WTC11 (cell line): ENCODE results near the gene MACF1. TPM values are rescaled to one million over a fixed set of nuclear protein-coding genes. Genes with fewer than 3 reads are reported as not detected.

ENCODE experiments used
- ATAC-seq: fragments of 200-7000 bp; cut with Tn5 transposase; 2 replicates; pipeline ENCODE4 v1.10.0; 2021; ENCODE audit warnings: mild to moderate bottlenecking, moderate library complexity
- CTCF ChIA-PET: fragments of 300-600 bp; sonication (Branson Sonifier 250); formaldehyde crosslinking; loops from one replicate; lab custom pipeline; 2021; ENCODE audit warnings: antibody characterized with exemption; lab: Charles Lee
- POLR2A ChIA-PET: fragments of 350-600 bp; sonication (Branson Sonifier 250); formaldehyde crosslinking; loops from one replicate; lab custom pipeline; 2021; ENCODE audit warnings: antibody characterized with exemption; lab: Charles Lee
- DNase-seq: peaks from one replicate; pipeline ENCODE4 v3.0.0; 2021; ENCODE audit warnings: low spot score
- H3K27ac Mint-ChIP-seq: 2 replicates; pipeline ENCODE4 v1.8.0; 2021; ENCODE audit warnings: mixed read lengths
- H3K27me3 Mint-ChIP-seq: 2 replicates; pipeline ENCODE4 v1.8.0; 2021; ENCODE audit warnings: low read depth, mild to moderate bottlenecking, moderate library complexity, mixed read lengths
- H3K36me3 Mint-ChIP-seq: 2 replicates; pipeline ENCODE4 v1.8.0; 2021; ENCODE audit warnings: mixed read lengths
- H3K4me1 Mint-ChIP-seq: 2 replicates; pipeline ENCODE4 v1.8.0; 2022; ENCODE audit warnings: mixed read lengths
- H3K4me3 Mint-ChIP-seq: 2 replicates; pipeline ENCODE4 v1.8.0; 2021; ENCODE audit warnings: mild to moderate bottlenecking, moderate library complexity, mixed read lengths
- H3K9me3 Mint-ChIP-seq: 2 replicates; pipeline ENCODE4 v1.8.0; 2021; ENCODE audit warnings: mixed read lengths
- CREM ChIP-seq: sonication (generic); formaldehyde crosslinking; IDR thresholded peaks from 2 replicates; pipeline ENCODE4 v1.8.1; 2022; ENCODE audit warnings: mild to moderate bottlenecking, missing genetic modification reagents, moderate library complexity
- CTCF ChIP-seq: fragments of 200-600 bp; IDR thresholded peaks from 2 replicates; pipeline ENCODE4 v1.8.0; 2022; ENCODE audit warnings: antibody characterized with exemption
- EMX1 ChIP-seq: fragments of 250-450 bp; sonication (Bioruptor Pico); IDR thresholded peaks from 2 replicates; pipeline ENCODE4 v1.8.0; 2021; ENCODE audit warnings: mild to moderate bottlenecking
- FOXJ3 ChIP-seq: sonication (generic); formaldehyde crosslinking; IDR thresholded peaks from 2 replicates; pipeline ENCODE4 v1.9.0; 2021; ENCODE audit warnings: missing genetic modification reagents, mild to moderate bottlenecking, borderline replicate concordance
- FOXP1 ChIP-seq: sonication (generic); formaldehyde crosslinking; IDR thresholded peaks from 2 replicates; pipeline ENCODE4 v1.8.0; 2022; ENCODE audit warnings: missing genetic modification reagents, mild to moderate bottlenecking, moderate library complexity, borderline replicate concordance
- GABPB1 ChIP-seq: sonication (generic); formaldehyde crosslinking; IDR thresholded peaks from 2 replicates; pipeline ENCODE4 v1.8.1; 2023; ENCODE audit warnings: mild to moderate bottlenecking, missing genetic modification reagents
- GRHL2 ChIP-seq: fragments of 250-450 bp; sonication (Bioruptor Pico); IDR thresholded peaks from 2 replicates; pipeline ENCODE4 v1.8.0; 2022; ENCODE audit warnings: mild to moderate bottlenecking, moderate library complexity; ENCODE audit not compliant: insufficient replicate concordance, severe bottlenecking
- GTF2I ChIP-seq: fragments of 250-450 bp; sonication (Bioruptor Pico); conservative IDR thresholded peaks from 2 replicates; pipeline ENCODE4 v1.4.0; 2021; ENCODE audit warnings: mild to moderate bottlenecking
- IRF2 ChIP-seq: sonication (generic); formaldehyde crosslinking; IDR thresholded peaks from 2 replicates; pipeline ENCODE4 v1.8.0; 2022; ENCODE audit warnings: low read depth, missing genetic modification reagents, borderline replicate concordance
- JAZF1 ChIP-seq: fragments of 250-450 bp; sonication (Bioruptor Pico); IDR thresholded peaks from 2 replicates; pipeline ENCODE4 v1.9.0; 2021; ENCODE audit warnings: moderate library complexity, mild to moderate bottlenecking, inconsistent platforms
- JUN ChIP-seq: sonication (generic); formaldehyde crosslinking; IDR thresholded peaks from 2 replicates; pipeline ENCODE4 v1.8.0; 2023; ENCODE audit warnings: mild to moderate bottlenecking, missing genetic modification reagents
- KAT7 ChIP-seq: sonication (generic); formaldehyde crosslinking; IDR thresholded peaks from 2 replicates; pipeline ENCODE4 v1.8.1; 2023; ENCODE audit warnings: missing genetic modification reagents, mild to moderate bottlenecking, borderline replicate concordance
- MYBL2 ChIP-seq: sonication (generic); formaldehyde crosslinking; IDR thresholded peaks from 2 replicates; pipeline ENCODE4 v1.8.1; 2023; ENCODE audit warnings: mild to moderate bottlenecking, moderate library complexity, missing genetic modification reagents
- RORB ChIP-seq: fragments of 250-450 bp; sonication (Bioruptor Pico); IDR thresholded peaks from 2 replicates; pipeline ENCODE4 v1.9.0; 2021; ENCODE audit warnings: mild to moderate bottlenecking
- SMAD3 ChIP-seq: sonication (generic); formaldehyde crosslinking; IDR thresholded peaks from 2 replicates; pipeline ENCODE4 v1.8.0; 2022; ENCODE audit warnings: missing genetic modification reagents, mild to moderate bottlenecking, borderline replicate concordance
- SOX15 ChIP-seq: fragments of 250-450 bp; sonication (Bioruptor Pico); IDR thresholded peaks from 2 replicates; pipeline ENCODE4 v1.9.0; 2021; ENCODE audit warnings: mild to moderate bottlenecking
- TP53 ChIP-seq: sonication (generic); formaldehyde crosslinking; IDR thresholded peaks from 2 replicates; pipeline ENCODE4 v1.8.1; 2023; ENCODE audit warnings: mild to moderate bottlenecking, missing genetic modification reagents
- ZNF138 ChIP-seq: sonication (generic); formaldehyde crosslinking; conservative IDR thresholded peaks from 2 replicates; pipeline ENCODE4 v1.8.1; 2022; ENCODE audit warnings: mild to moderate bottlenecking, moderate library complexity, missing genetic modification reagents
- ZNF263 ChIP-seq: sonication (generic); formaldehyde crosslinking; IDR thresholded peaks from 2 replicates; pipeline ENCODE4 v1.8.1; 2022; ENCODE audit warnings: low read depth, mild to moderate bottlenecking, moderate library complexity, missing genetic modification reagents
- ZNF317 ChIP-seq: sonication (generic); formaldehyde crosslinking; IDR thresholded peaks from 2 replicates; pipeline ENCODE4 v1.8.1; 2023; ENCODE audit warnings: low read depth, mild to moderate bottlenecking, moderate library complexity, missing genetic modification reagents, borderline replicate concordance
- ZNF396 ChIP-seq: fragments of 250-450 bp; sonication (Bioruptor Pico); IDR thresholded peaks from 2 replicates; pipeline ENCODE4 v1.8.0; 2021; ENCODE audit warnings: mild to moderate bottlenecking, moderate library complexity, borderline replicate concordance
- ZNF425 ChIP-seq: fragments of 250-450 bp; sonication (Bioruptor Pico); conservative IDR thresholded peaks from 2 replicates; pipeline ENCODE4 v1.9.0; 2021; ENCODE audit warnings: mild to moderate bottlenecking
- total RNA-seq: library from RNA; stranded (reverse); gene quantifications from 3 replicates; pipeline ENCODE4 v1.2.3, GENCODE V29; 2021
- TF ChIP-seq, protein P1 (sequence below): sonication (generic); formaldehyde crosslinking; IDR thresholded peaks from 2 replicates; pipeline ENCODE4 v1.8.0; 2022; ENCODE audit warnings: mild to moderate bottlenecking, missing genetic modification reagents
- TF ChIP-seq, protein P2 (sequence below): sonication (generic); formaldehyde crosslinking; IDR thresholded peaks from 2 replicates; pipeline ENCODE4 v1.8.1; 2022; ENCODE audit warnings: low read depth, mild to moderate bottlenecking, moderate library complexity, missing genetic modification reagents, borderline replicate concordance

MACF1 gene
- total RNA-seq, 1 experiment from 2014 or later = 327 TPM

- POLR2A ChIA-PET = no interaction called here
- DNase-seq = peak; percentile 52
- H3K27ac Mint-ChIP-seq = peak overlapping the region; percentile 65
Measured at GRCh38 chr1:39183503-39184353, 20.8 kb upstream of the MACF1 start.

GRCh38 chr1:39184354-39184818, 20.1 kb upstream of the MACF1 start:
- H3K4me1 Mint-ChIP-seq = peaks cover 47% of the 10 kb centered on the region
- ATAC-seq (no peak), DNase-seq (no peak)
- ChIA-PET POLR2A (interaction anchor here (0.6 kb wide), 1 partner anchor 81 kb away, joined by 3 read pairs; no protein-coding TSS in a partner anchor), CTCF (interaction anchor here (0.6 to 2.7 kb wide), 15 partner anchors 9 to 105 kb away, joined by 3 to 30 read pairs (median 5); partner anchors contain the start of gene MACF1)
- no peaks in the 10 kb centered on the region for H3K27me3 Mint-ChIP-seq
- H3K4me3 Mint-ChIP-seq = no peak overlapping the region
- peak overlapping the region; percentile 65 for H3K27ac Mint-ChIP-seq
- H3K36me3 Mint-ChIP-seq = peaks cover 7% of the 10 kb centered on the region
- H3K9me3 Mint-ChIP-seq = peaks cover 7% of the 10 kb centered on the region
- TF ChIP-seq JAZF1 (CRISPR knock-in tag) (no peak), CTCF (no peak), ZNF396 (CRISPR knock-in tag) (no peak)
- TF ChIP-seq, protein P1, sequence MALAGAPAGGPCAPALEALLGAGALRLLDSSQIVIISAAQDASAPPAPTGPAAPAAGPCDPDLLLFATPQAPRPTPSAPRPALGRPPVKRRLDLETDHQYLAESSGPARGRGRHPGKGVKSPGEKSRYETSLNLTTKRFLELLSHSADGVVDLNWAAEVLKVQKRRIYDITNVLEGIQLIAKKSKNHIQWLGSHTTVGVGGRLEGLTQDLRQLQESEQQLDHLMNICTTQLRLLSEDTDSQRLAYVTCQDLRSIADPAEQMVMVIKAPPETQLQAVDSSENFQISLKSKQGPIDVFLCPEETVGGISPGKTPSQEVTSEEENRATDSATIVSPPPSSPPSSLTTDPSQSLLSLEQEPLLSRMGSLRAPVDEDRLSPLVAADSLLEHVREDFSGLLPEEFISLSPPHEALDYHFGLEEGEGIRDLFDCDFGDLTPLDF = no peak
- TF ChIP-seq, all 79 proteins: peak for 0

More at GRCh38 chr1:39183503-39184353, 20.8 kb upstream of the MACF1 start:
- TF ChIP-seq, protein P2, sequence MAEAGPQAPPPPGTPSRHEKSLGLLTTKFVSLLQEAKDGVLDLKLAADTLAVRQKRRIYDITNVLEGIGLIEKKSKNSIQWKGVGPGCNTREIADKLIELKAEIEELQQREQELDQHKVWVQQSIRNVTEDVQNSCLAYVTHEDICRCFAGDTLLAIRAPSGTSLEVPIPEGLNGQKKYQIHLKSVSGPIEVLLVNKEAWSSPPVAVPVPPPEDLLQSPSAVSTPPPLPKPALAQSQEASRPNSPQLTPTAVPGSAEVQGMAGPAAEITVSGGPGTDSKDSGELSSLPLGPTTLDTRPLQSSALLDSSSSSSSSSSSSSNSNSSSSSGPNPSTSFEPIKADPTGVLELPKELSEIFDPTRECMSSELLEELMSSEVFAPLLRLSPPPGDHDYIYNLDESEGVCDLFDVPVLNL (CRISPR knock-in tag) = no peak
- no peak for TF ChIP-seq IRF2 (CRISPR knock-in tag)
- TF ChIP-seq ZNF317 = no peak
- TF ChIP-seq GABPB1 = peak; percentile 33; the same call in 1 of the 2 replicates
- no peak for TF ChIP-seq EMX1 (CRISPR knock-in tag)
- no peak for TF ChIP-seq TP53 (CRISPR knock-in tag)
- peaks cover 46% of the 10 kb centered on the region for H3K4me1 Mint-ChIP-seq
- no peak overlapping the region for H3K4me3 Mint-ChIP-seq
- CTCF ChIA-PET = interaction anchor here (0.6 to 2.7 kb wide), 16 partner anchors 10 to 536 kb away, joined by 3 to 30 read pairs (median 5); partner anchors contain the start of gene MACF1
- no peaks in the 10 kb centered on the region for H3K27me3 Mint-ChIP-seq
- peaks cover 7% of the 10 kb centered on the region for H3K36me3 Mint-ChIP-seq
- peaks cover 7% of the 10 kb centered on the region for H3K9me3 Mint-ChIP-seq
- ATAC-seq = peak; percentile 94

DNA sequence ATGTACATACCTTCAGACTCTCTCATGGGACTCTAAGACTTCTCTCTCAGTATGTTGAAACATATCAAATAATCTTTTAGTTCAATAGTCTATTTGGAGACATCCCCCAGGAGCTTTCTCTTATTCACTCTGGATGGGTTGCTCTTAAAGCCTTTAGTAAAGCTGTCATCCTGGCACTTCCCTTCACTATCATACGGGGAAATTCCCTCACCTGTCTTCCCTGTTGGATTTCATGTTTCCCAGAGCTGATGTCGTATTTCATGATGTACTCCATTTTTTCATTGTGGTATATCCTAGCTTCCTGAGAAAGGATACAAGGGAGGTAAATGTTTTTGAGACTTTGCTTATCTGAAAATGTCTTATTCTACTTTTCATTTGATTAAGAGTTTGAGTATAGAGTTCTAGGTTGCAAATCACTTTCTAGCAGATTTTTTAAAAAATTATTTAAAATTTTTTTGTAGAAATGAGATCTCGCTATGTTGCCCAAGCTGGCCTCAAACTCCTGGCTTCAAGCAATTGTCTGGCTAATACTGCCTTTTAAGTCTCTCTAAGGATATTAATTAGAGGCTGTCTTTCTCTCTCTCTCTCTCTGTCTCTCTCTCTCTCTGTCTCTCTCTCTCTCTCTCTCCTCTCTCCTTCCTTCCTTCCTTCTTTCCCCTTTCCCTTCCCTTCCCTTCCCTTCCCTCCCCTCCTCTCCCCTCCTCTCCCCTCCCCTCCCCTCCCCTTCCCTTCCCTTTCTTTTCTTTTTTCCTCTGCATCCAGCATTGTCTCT, 17.0 kb upstream of the MACF1 start:
- peaks cover 77% of the 10 kb centered on the region for H3K4me1 Mint-ChIP-seq
- ChIA-PET POLR2A (interaction anchor here (0.5 kb wide), 1 partner anchor 85 kb away, joined by 5 read pairs; no protein-coding TSS in a partner anchor), CTCF (interaction anchor here (1.0 to 5.9 kb wide), 7 partner anchors 17 to 89 kb away, joined by 3 to 72 read pairs (median 4); no protein-coding TSS in a partner anchor)
- no peaks in the 10 kb centered on the region for H3K36me3 Mint-ChIP-seq
- peak overlapping the region; percentile 84 for H3K27ac Mint-ChIP-seq
- ATAC-seq (no peak), DNase-seq (no peak)
- H3K4me3 Mint-ChIP-seq = no peak overlapping the region
- no peaks in the 10 kb centered on the region for H3K9me3 Mint-ChIP-seq
- H3K27me3 Mint-ChIP-seq = no peaks in the 10 kb centered on the region
- TF ChIP-seq MYBL2 (CRISPR knock-in tag) = no peak
- no peak for TF ChIP-seq JUN (CRISPR knock-in tag)
- TF ChIP-seq ZNF425 (CRISPR knock-in tag) = no peak
- no peak for TF ChIP-seq KAT7 (CRISPR knock-in tag)
- no peak for TF ChIP-seq JAZF1 (CRISPR knock-in tag)
- no peak for TF ChIP-seq SMAD3 (CRISPR knock-in tag)
- no peak for TF ChIP-seq ZNF263
- TF ChIP-seq RORB (CRISPR knock-in tag) = no peak
- no peak for TF ChIP-seq ZNF396 (CRISPR knock-in tag)
- no peak for TF ChIP-seq FOXP1 (CRISPR knock-in tag)
- no peak for TF ChIP-seq ZNF138 (CRISPR knock-in tag)
- TF ChIP-seq GRHL2 (CRISPR knock-in tag) = no peak
- TF ChIP-seq GTF2I (CRISPR knock-in tag) = no peak
- no peak for TF ChIP-seq FOXJ3 (CRISPR knock-in tag)
- no peak for TF ChIP-seq CREM (CRISPR knock-in tag)
- TF ChIP-seq SOX15 (CRISPR knock-in tag) = no peak
